Measurements from ENCODE around the gene LRCH1.

The LRCH1 gene

DNA sequence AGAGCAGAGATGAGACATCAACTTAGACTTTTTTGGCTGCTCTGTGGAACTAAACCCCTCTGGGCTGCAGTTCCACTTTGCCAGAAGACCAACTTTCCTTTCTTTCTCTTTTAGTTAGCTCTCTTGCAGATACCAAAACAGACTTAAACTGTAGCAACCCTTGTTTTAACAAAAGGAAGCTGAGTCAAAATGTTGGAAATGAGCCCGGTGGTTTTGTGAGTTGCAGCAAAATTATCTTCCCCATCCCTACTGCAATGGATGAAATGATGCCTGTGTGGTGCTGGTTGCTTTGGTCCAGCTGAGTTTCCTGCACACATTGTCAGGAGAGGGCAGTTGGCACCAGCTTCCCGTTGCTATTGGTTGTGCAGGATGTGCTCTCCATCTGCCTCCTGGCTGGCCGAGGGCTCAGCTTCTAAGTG lies 115.3 kb downstream of the LRCH1 start:
- DNase-seq, result no peak

- no peak for DNase-seq
These were observed 116.1 kb downstream of the LRCH1 start for GRCh38 chr13:46668931-46669525.

DNA sequence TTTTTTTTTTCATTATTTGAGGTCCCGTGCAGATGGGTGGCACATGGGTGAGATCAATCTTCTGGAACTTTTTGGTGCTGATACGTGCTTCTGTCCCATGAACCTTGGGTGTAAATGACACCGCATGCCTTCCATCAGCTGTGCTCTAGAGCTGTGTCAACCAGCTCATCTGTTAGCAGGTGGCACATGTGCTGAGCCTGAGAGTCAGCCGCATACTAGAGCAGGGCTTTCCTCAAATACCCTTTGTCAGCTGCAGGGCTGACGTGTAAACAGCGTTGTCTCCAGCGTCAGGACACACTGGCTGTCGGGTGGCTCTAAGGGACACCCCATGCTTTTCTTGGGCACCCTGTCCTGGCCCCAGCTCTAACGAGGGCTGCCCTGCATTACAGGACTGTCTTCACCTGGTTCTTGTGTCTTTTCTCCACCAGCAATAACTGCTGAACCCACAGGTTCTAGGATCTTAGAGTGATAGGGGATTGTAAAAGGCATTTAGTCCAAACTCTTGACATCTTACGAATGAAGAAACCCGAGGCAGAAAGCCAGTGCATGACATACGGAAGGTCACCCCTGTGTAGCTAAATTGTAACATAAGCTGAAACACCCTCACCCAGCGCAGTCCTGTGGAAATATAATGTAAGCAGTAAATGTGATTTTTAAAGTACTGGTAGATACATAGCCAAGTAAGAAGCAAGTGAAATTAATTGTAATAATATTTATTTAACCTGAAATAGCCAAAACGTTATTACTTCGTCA lies 119.5 kb downstream of the LRCH1 start:
- DNase-seq, result no peak

- DNase-seq, result no peak
These were observed 122.0 kb downstream of the LRCH1 start for GRCh38 chr13:46675016-46675415.

DNA sequence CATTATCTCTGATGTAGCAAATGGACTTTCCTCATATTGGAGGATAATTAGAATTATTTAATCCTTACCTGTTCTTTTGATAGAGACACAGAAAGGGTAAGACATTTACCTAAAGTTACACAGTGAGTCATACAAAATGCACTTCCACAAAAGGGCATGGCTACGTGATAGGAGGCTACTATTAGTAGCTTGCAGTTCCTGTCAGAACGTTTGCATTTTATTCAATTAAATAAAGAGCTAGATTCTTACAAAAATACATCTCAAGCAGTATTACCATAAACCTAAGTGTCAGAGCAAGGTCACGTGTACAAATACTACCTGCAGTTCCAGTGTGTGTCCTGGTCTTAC lies 123.4 kb downstream of the LRCH1 start:
- DNase-seq, result no peak

- DNase-seq, result no peak
These were observed 126.6 kb downstream of the LRCH1 start for GRCh38 chr13:46679369-46680120.

DNA sequence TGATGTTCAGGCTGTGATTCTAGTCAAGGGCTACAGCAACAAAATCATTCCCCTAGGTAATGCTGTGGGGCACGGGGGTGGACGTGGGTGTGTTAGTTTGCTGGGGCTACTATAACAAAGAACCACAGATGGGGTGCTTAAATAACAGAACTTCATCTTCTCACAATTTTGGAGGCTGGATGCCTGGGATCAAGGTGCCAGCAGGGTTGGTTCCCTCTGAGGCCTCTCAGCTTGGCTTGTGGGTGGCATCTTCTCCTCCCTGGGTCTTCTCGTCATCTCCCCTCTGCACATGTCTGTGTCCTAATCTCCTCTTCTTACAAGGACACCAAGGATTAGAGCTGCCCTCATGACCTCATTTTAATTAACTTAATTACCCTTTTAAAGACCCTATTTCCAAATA lies 129.0 kb downstream of the LRCH1 start:
- no peak for DNase-seq

DNA sequence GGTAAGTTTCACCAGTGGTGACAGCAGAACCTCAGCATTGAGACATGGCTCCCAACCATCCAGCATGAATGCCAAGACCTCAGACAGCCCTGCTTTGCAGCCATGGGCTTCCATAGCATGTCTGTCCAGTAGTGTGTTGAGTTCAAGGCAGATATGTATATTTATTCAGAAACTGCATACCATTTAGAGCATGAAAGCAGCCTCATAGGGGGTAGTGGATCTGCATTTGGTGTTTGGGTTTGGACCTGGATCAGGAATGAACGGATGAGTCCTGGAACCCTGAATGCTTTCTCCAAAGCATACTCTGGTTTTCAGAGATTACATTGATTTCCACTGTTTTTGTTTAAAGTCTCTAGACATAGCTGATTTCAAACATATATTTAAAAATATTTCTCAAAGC lies 129.7 kb downstream of the LRCH1 start:
- DNase-seq, result no peak

DNA sequence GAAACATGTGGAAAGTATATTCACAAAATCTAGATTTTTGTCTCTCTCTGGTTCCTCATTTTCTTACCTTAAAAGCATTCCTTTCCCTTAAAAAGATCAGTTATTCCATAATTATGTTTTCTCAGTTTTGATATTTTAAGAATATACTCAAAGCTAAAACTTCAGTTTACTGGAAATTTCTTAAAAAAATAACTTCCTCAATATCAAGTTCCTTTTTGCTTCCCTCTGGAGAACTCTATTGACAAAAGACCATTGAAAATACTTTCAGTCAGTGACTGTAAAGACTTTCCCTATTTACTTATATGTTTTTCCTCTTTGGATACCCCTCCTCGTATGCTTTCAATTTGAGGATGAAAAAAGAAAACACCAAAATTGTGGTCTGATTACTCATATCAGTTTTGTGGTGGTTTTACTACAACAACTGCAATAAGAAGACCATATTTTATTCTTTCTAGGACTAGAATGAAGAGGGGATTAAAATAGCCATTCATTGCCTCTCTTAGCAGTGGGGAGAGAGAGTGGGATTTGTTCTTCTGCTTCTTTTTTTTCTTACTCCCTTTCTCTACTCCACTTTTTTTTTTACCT lies 130.8 kb downstream of the LRCH1 start:
- no peak for DNase-seq

- no peak for DNase-seq
These were observed 131.5 kb downstream of the LRCH1 start for GRCh38 chr13:46684287-46685001.

DNA sequence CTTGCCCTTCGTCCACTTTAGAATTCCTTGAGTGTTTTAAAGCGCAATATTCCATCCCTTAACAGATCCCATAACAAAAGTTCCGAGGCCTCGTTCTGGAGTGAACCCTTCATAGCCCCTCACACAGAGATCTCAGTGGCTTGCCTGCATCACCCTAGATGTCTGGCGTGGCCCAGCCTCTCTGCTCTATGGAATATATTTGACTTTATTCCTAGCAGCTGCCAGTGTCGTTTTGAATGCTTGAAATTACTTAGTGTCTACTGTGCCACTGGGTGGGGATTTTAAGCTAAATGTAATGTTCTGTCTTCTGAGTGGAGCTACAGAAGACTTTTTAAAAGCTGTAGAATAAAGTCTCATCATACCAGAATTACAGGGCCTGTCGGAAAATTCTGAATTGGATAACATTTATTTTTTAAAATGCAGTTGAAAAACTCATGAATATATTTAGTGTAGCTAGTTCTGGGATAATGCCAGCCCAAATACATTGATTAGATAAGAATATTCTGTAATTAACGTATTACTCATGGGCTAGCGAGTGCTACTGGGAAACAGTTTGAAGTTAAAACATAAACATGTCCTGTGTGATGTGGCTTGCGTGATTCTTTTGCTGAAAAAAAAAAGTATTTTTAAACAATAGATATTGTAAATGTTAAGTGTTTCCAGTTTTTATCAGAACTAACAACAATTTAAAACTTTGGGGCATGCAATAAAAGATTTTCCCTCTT lies 132.2 kb downstream of the LRCH1 start:
- no peak for DNase-seq

- no peak for DNase-seq
These were observed 133.2 kb downstream of the LRCH1 start for GRCh38 chr13:46686171-46686570.

GRCh38 chr13:46687810-46688209 lies 134.8 kb downstream of the LRCH1 start:
- no peak for DNase-seq

DNA sequence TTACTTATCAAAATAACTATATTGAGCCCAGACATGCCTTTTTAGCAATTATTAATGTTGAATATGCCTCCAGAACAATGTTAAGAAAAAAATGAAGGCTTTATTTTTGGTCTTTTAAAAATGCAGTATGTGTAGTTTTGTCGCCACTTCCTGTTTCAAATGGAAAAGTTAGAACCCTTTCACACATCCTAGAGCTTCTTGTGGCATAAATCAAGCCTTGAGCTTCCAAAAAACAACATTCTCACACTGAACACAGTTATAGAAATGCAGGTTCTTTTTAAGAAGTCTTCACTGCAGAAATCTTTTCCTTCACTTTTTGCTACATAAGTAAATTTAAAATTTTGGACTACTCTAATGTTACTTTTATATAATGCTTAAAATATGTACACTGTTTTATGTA lies 135.3 kb downstream of the LRCH1 start:
- DNase-seq, result no peak

DNA sequence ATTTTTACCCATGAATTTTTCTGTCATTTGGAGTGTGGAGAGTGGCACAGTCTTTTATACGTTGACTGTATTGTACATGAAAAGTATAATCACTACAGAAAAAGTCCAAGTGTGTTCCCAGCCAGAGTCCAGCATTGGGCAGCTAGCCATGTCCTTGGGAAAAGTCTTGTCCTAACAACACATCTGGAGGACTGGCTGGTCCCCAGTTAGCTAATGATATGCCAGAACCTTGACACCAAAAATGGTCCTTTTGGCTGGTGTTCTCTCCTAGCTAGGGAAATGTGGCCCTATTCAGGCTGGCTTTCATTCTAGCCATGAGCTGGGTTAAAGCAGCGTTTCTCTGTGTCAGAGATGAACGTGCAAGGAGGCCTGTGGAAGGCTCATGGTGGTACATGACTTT lies 145.0 kb downstream of the LRCH1 start:
- DNase-seq, result no peak

- no peak for DNase-seq
These were observed 146.0 kb downstream of the LRCH1 start for GRCh38 chr13:46698910-46699460.

GRCh38 chr13:46712524-46712923 lies 159.6 kb downstream of the LRCH1 start:
- DNase-seq, result no peak

GRCh38 chr13:46715363-46715762 lies 162.4 kb downstream of the LRCH1 start:
- no peak for DNase-seq

DNA sequence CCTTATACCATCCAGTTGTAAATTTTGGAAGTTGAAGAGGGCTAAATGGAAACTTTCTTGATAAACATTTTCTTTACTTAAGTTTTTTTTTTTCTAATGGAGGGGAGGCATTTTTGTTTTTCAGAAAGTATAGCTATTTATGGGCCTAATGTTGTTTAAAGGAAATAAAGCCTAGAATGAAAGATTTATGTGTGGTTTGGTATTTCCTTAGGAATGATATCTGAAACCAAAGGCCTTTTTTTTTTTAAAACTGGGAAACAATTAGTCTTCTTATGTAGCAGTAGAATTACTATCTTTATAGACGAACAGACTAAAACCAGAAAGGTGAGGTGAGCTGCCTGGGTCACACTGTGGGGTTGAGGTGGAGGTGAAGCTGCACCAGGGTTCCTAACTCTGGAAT lies 163.9 kb downstream of the LRCH1 start:
- DNase-seq, result no peak

DNA sequence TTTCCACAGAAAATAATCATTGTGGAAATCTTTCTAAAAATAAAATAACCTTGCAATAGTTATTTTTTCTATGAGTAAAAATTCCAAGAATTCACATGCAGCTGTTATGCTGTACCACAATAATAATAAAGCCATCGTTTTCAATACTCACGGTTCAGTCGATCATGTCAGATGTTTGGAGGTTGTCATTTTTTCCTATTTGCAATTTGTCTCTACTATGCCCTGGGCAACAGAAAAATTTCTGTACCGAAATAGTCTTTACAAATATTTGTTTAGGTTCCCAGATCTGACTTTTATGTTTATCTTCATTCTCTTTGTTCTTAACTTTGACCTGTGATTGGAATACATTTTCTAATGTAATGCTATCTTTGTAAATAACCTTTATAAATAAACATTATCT lies 164.3 kb downstream of the LRCH1 start:
- no peak for DNase-seq

DNA sequence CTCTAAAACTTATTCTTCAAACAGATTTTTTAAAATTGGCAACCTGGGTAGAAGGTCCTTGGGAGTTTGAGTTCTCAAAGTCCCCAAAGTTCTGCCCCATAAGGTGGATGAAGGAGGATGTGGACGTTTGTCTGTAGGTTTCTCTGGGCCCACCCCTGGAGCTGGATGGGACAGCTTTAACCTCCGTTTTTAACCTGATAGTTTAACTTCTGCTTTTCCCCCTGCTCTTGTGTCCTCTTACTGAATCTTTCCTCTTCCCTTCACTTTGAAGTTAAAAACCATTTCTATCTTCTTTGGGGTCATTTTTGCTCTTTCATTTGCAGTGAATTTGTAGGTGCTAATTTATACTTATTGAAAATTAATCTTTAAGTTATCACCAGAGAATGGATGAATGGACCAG lies 164.9 kb downstream of the LRCH1 start:
- DNase-seq, result no peak

- no peak for DNase-seq
These were observed 167.2 kb downstream of the LRCH1 start for GRCh38 chr13:46720189-46720588.
